HL-60/S4 treated with phorbol 12-myristate 13-acetate at 8.2 ng/mL for 4 days and 3 days (cell line): ENCODE results near the gene PHF11.
"Not testable (repeated sequence)": the region's sequence is repeated elsewhere in the genome, so short reads cannot be mapped to it uniquely, and the experiment has no call there.

Experiments
- in situ Hi-C: fragments of 300-500 bp; cut with MboI; formaldehyde crosslinking; loops from 2 replicates; pipeline ENCODE4 v1.15.0; 2022; ENCODE audit warnings: low sequenced_read_pairs

Gene PHF11

GRCh38 chr13:49495783-49496762 lies at the start of gene PHF11:
Gene PHF11, plus strand, starts transcription at chr13:49495953. Its CDS starts 49 bp downstream, at chr13:49496002.
- in situ Hi-C loops, result no loop called here

GRCh38 chr13:49446473-49446872 lies 49.3 kb upstream of the PHF11 start:
- in situ Hi-C loops, result no loop called here

GRCh38 chr13:49448753-49449152 lies 47.0 kb upstream of the PHF11 start:
- in situ Hi-C loops, result no loop called here

GRCh38 chr13:49450105-49450819 lies 45.5 kb upstream of the PHF11 start:
- in situ Hi-C loops, result no loop called here

- in situ Hi-C loops, result no loop called here
These were observed 42.9 kb upstream of the PHF11 start for GRCh38 chr13:49452725-49453457.

GRCh38 chr13:49453465-49453864 lies 42.3 kb upstream of the PHF11 start:
- in situ Hi-C loops, result no loop called here

GRCh38 chr13:49454388-49455006 lies 41.3 kb upstream of the PHF11 start:
- in situ Hi-C loops, result no loop called here

- in situ Hi-C loops, result no loop called here
These were observed 40.8 kb upstream of the PHF11 start for GRCh38 chr13:49455007-49455398.

- in situ Hi-C loops, result no loop called here
These were observed 39.6 kb upstream of the PHF11 start for GRCh38 chr13:49456156-49456555.

- in situ Hi-C loops, result no loop called here
These were observed 38.5 kb upstream of the PHF11 start for GRCh38 chr13:49457221-49457620.

- in situ Hi-C loops, result no loop called here
These were observed 36.2 kb upstream of the PHF11 start for GRCh38 chr13:49459580-49459979.

GRCh38 chr13:49464085-49464484 lies 31.7 kb upstream of the PHF11 start:
- in situ Hi-C loops, result no loop called here

- in situ Hi-C loops, result no loop called here
These were observed 31.0 kb upstream of the PHF11 start for GRCh38 chr13:49464621-49465325.

- in situ Hi-C loops, result no loop called here
These were observed 29.4 kb upstream of the PHF11 start for GRCh38 chr13:49466292-49466838.

GRCh38 chr13:49472186-49472585 lies 23.6 kb upstream of the PHF11 start:
- in situ Hi-C loops, result no loop called here

GRCh38 chr13:49476529-49476928 lies 19.2 kb upstream of the PHF11 start:
- in situ Hi-C loops, result no loop called here

GRCh38 chr13:49481788-49482187 lies 14.0 kb upstream of the PHF11 start:
- in situ Hi-C loops, result no loop called here

- in situ Hi-C loops, result no loop called here
These were observed 7.2 kb upstream of the PHF11 start for GRCh38 chr13:49488563-49488962.

- in situ Hi-C loops, result no loop called here
These were observed 1.1 kb upstream of the PHF11 start for GRCh38 chr13:49494645-49495044.

GRCh38 chr13:49496837-49497236 lies 1.1 kb downstream of the PHF11 start:
- in situ Hi-C loops, result not testable (repeated sequence)
